Mucosa of descending colon (tissue), 3 donors: ENCODE data around the gene MANEAL. TPM values are rescaled to one million over a fixed set of nuclear protein-coding genes. Genes with fewer than 3 reads are reported as not detected.

Experiments
- ATAC-seq: fragments of 200-7000 bp; cut with Tn5 transposase; one replicate; pipeline ENCODE4 v1.9.1; 2020; ENCODE audit warnings: mild to moderate bottlenecking, moderate library complexity
- DNase-seq, 3 donors: peaks; one replicate each; pipeline ENCODE4 v3.0.0-alpha.2; 2020
- H3K36me3 ChIP-seq: fragments of 200-600 bp; one replicate; pipeline ENCODE4 v1.8.0; 2021; ENCODE audit warnings: low read depth, mild to moderate bottlenecking
- H3K4me1 ChIP-seq: fragments of 200-600 bp; one replicate; pipeline ENCODE4 v1.8.0; 2021; ENCODE audit warnings: low read depth, mild to moderate bottlenecking
- H3K4me3 ChIP-seq: fragments of 200-600 bp; one replicate; pipeline ENCODE4 v1.8.0; 2021; ENCODE audit warnings: mild to moderate bottlenecking
- H3K9me3 ChIP-seq: fragments of 200-600 bp; one replicate; pipeline ENCODE4 v1.8.0; 2021; ENCODE audit warnings: mild to moderate bottlenecking
- intact Hi-C, 2 donors: fragments of 100-400 bp; cut with DNase I in 1 of 2; cut with micrococcal nuclease in 1 of 2; formaldehyde crosslinking; loops; one replicate each; pipeline versions ENCODE4 v1.11.0 to v1.11.1; 2022; cut with DNase I, micrococcal nuclease
- total RNA-seq, 3 donors: library from RNA; stranded (reverse); fragmentation: NEBNext Ultra II Directional in 2 of 3; extraction: Animal tissue kit (Norgen Biotek cat#: 25700) in 2 of 3; gene quantifications; one replicate each; pipeline versions ENCODE4 v1.2.1 to v1.2.4, GENCODE V29; 2021 to 2023
- TF ChIP-seq, protein P1 (sequence below): fragments of 200-600 bp; IDR thresholded peaks from one replicate; pipeline ENCODE4 v1.8.0; 2022; ENCODE audit warnings: antibody characterized with exemption, mild to moderate bottlenecking
- donor health status: DM: no; HTN: no; CAD: no; lungs with moderate emphysema.
- donor health status: DM: no; HTN: no; CAD: no.
- donor health status: DM: no; HTN: yes; CAD: no.

Gene MANEAL
- total RNA-seq, 3 donors from 2014 or later = 5.4 to 7.6 (median 6.5) TPM

DNA sequence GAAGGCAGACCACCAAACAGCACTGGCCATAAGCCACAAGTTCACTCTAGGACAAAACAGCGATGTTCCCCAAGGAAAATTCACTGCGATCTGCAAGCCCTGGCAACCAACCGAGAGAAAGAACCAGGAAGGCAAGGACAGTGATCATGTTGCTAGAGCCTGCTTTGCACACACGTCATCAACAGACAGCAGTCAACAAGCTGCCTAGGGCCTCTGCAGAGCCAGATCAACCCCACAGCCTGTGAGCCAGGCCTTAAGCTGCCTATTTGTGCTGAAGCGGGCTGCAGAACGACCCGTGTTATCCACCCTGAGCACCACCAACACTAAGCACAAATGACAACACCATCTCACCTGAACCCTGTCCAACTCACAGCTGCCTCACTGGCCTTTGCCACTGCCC lies 20.6 kb downstream of the MANEAL start:
- Histone ChIP-seq H3K4me3 (no peak overlapping the region), H3K9me3 (no peaks in the 10 kb centered on the region), H3K4me1 (peaks cover 2% of the 10 kb centered on the region), H3K36me3 (no peaks in the 10 kb centered on the region)
- intact Hi-C loops = no loop called here
- no peak for ATAC-seq
- TF ChIP-seq, protein P1, sequence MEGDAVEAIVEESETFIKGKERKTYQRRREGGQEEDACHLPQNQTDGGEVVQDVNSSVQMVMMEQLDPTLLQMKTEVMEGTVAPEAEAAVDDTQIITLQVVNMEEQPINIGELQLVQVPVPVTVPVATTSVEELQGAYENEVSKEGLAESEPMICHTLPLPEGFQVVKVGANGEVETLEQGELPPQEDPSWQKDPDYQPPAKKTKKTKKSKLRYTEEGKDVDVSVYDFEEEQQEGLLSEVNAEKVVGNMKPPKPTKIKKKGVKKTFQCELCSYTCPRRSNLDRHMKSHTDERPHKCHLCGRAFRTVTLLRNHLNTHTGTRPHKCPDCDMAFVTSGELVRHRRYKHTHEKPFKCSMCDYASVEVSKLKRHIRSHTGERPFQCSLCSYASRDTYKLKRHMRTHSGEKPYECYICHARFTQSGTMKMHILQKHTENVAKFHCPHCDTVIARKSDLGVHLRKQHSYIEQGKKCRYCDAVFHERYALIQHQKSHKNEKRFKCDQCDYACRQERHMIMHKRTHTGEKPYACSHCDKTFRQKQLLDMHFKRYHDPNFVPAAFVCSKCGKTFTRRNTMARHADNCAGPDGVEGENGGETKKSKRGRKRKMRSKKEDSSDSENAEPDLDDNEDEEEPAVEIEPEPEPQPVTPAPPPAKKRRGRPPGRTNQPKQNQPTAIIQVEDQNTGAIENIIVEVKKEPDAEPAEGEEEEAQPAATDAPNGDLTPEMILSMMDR = no peak
- DNase-seq = no peak

DNA sequence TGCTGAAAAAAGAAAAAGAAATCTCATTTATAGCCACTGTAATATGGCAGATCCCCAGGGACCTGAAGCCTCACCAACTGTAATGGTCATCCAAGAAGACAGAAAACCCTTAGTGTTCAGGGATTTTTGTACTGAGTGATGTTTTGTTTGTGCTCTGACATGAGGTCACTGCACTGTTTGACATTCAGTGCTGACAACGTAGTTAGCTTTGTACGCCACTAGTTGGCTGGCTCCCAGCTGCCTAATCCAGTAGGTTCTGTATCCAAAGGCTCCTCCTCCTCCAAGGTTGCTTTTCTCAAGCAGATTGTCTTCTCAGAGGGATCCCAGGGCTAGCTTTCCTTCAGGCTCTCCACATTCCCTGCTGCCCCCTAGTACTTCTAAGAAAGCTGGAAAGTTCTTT lies 23.8 kb downstream of the MANEAL start:
- peak; percentile 41 for ATAC-seq
- H3K36me3 ChIP-seq = peaks cover 5% of the 10 kb centered on the region
- H3K9me3 ChIP-seq = no peaks in the 10 kb centered on the region
- H3K4me3 ChIP-seq = no peak overlapping the region
- TF ChIP-seq, protein P1 = no peak
- H3K4me1 ChIP-seq = no peaks in the 10 kb centered on the region
- intact Hi-C loops = no loop called here
- peak in 1 of 3 donors; percentile 26 for DNase-seq

DNA sequence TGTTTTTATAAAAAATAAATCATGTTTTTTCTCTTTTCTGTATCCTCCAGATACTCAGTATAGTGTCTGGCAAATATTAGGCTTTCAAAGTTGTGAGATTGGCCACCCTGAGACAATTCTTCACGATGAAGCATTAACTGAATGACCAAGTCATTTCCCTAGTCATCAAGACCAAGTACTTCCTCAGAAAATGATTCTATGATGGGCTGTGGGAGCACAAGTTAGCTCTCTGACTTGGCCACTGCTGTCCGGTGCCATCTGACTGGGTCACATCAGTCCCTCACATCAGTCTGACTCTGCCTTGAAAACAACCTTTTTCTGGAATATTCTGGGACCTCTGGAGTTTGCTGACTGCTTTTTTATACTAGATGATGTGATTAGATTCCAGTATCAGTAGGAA lies 27.8 kb downstream of the MANEAL start:
- H3K4me3 ChIP-seq = no peak overlapping the region
- DNase-seq (no peak), ATAC-seq (no peak)
- peaks cover 5% of the 10 kb centered on the region for H3K36me3 ChIP-seq
- no peaks in the 10 kb centered on the region for H3K4me1 ChIP-seq
- no peaks in the 10 kb centered on the region for H3K9me3 ChIP-seq
- TF ChIP-seq, protein P1 = no peak
- intact Hi-C loops = no loop called here

DNA sequence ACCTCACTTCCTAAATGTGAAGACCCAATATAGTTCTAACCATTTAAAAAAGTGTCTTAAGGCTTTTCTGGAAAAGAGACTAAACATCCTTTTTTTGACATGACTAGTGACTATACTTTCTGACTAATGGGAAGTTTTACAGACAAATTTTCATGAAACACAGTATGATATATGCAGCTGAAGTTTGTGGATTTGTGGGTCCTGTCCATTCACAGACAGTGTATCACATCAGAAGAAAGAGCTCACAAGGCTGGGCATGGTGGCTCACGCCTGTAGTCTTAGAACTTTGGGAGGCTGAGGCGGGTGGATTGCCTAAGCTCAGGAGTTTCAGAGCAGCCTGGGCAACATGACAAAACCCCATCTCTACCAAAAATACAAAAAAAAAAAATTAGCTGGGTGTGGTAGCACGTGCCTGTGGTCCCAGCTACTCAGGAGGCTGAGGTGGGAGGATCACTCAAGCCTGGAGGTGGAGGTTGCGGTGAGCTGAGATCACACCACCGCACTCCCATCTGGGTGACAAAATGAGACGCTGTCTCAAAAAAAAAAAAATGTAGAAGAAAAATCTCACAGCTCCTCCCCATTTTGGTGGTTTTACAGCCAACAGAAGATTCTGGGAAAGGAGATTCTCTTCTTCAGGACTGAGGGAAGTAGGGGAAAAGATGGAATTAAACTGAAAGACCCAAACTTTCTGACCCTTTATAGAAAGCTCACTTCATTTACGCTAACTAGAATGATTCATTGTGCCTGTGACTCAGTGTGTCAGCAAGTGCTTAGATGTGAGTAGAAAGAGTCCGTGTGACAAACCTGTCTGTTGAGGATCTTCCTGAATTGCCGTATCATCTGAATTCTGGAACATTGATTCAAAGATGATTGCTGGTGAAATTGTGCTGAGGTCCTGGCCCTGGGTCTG lies 29.5 kb downstream of the MANEAL start:
- Histone ChIP-seq H3K36me3 (peaks cover 5% of the 10 kb centered on the region), H3K4me1 (no peaks in the 10 kb centered on the region), H3K9me3 (no peaks in the 10 kb centered on the region), H3K4me3 (no peak overlapping the region)
- TF ChIP-seq, protein P1 = no peak
- ATAC-seq = no peak
- DNase-seq = no peak
- intact Hi-C loops = no loop called here

DNA sequence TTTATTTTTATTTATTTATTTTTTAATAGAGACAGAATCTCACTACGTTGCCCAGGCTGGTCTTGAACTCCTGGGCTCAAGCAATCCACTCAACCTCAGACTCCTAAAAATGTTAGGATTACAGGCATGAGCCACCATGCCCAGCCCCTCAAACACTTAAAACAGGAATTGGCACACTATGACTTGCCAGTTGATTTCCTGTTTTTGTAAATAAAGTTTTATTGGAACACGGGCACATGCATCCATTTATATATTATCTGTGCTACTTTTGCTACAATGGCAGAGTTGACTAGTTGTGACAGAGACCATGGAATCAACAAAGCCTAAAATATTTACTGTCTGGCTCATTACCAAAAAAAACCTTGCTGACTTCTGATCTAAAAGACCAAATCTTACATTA lies 30.4 kb downstream of the MANEAL start:
- no peaks in the 10 kb centered on the region for H3K4me1 ChIP-seq
- DNase-seq (no peak), ATAC-seq (no peak)
- intact Hi-C loops = no loop called here
- H3K36me3 ChIP-seq = peaks cover 5% of the 10 kb centered on the region
- no peaks in the 10 kb centered on the region for H3K9me3 ChIP-seq
- H3K4me3 ChIP-seq = no peak overlapping the region
- TF ChIP-seq, protein P1 = no peak
